Fibroblast of skin of scalp (primary cell): ENCODE measurements around the gene C2orf76.

Source experiments
- DNase-seq: peaks from one replicate; pipeline ENCODE4 v3.0.0-alpha.2; 2013

C2orf76 gene

DNA sequence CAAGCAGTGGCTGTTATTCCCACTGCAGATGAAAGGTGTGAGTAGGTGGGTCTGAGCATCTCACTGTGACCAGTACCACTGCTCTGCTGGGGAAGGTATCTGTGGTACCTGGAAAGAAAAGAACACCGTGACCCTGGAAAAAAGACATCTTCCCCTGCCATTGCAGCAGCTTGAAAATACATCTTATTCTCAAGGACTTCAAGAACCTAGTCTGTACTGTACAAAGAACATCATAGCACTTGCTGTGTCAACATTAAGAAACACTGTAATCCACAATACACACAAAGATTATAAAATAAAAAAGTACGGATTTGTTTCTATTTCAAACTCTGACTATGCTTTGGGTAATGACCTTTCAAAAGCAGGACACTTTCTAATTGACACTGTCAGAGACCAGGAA is 28.9 kb downstream of the C2orf76 start:
- no peak for DNase-seq

DNA sequence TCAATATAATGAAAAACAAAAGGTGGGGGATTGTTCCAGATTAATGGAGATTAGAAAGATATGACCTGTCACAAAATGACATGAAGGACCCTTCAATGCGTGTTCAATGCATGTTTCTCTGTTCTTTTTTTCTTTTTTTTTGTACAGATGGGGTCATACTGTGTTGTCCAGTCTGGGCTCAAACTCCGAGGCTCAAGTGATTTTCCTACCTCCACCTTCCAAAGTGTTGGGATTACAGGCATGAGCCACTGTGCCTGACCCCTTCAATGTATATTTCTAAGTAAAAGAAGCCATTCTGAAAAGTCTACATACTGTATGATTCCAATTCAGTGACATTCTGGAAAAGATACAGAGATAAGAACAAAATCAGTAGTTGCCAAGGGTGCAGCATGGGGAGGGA is 32.8 kb downstream of the C2orf76 start:
- DNase-seq, result no peak

DNA sequence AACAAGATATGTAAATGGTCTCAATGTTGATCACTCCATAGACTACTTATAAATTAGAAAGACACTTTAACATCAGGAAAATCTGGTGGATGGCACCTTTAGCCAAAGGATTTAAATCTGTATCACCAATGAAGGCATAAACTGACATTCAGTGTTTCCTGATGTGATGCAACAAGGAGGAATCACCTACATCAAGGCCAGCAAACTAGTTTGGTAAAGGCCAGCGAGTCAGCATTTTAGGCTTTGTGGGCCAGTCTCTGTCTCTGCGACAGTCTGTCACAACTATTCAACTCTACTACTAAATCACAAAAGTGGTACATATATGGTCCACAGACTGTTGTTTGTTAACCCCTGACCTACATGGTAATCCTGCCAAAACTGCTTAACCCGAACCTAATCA is 33.3 kb downstream of the C2orf76 start:
- DNase-seq, result no peak

DNA sequence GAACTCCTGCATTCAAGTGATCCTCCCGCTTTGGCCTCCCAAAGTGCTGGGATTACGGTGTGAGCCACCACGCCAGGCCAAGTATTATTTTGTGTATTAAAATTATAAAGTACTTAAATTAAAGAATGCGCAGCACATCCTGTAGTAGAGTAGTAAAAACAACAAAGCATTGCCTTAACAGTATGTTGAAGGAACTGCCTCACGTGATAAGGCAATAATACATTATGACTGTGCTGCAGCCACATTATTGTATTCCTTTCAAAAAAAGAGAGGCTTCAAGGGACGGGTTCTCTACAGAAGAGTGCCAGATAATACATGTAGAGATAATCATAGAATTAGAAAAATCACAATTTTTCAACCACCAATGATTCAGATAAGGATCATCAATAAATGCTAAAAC is 33.7 kb downstream of the C2orf76 start:
- no peak for DNase-seq

DNA sequence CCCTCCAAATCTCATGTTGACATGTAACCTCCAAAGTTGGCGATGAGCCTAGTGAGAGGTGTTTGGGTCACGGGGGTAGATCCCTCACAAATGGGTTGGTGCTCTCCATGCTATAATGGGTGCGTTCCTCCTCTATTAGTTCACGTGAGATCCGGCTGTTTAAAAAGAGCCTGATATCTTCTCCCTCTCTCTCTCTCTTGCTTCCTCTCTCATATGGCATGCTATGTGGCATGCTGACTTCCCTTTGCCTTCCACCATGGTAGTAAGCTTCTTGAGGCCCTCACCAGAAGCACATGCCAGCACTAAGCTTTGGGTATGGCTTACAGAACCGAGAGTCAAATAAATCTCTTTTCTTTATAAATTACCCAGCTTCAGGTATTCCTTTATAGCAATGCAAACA is 39.2 kb downstream of the C2orf76 start:
- no peak for DNase-seq

DNA sequence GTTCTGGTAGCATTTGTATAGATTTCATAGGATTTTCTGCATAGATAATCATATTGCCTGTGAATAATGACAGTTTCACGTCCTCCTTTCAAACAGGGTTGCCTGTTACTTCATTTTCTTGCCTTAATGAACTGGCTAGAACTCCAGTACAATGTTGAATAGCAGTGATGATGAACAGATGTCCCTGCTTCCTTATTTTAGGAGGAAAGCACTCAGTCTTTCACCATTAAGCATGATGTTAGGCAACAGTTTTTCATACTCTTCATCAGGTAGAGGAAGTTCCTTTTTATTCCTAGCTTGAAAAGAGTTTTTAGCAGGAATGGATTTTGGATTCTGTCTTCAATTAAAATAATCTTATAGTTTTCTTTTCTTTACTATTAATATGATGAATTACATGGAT is 39.7 kb downstream of the C2orf76 start:
- no peak for DNase-seq

DNA sequence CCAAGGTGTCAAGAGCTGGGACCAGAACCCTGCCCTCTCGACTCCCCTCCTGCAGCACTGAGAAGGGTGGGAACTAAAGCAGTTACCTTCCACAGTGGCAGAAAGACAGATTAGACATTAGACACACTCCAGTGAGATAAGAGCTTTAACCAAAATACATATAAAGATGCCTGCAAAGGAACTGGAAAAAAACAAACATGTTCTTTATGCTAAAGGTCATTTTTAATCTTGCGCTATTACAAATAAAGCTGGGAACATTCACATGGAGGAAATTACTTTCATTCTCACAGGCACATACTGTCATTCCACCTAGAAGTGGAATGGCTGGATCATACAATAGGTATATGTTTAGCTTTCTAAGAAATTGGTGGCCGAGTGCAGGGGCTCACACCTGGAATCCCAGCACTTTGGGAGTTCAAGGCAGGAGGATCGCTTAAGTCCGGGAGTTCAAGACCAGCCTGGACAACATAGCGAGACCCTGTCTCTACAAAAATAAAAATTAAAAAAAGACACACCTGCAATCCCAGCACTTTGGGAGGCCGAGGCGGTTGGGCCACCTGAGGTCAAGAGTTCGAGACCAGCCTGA is 41.9 kb downstream of the C2orf76 start:
- DNase-seq, result no peak

DNA sequence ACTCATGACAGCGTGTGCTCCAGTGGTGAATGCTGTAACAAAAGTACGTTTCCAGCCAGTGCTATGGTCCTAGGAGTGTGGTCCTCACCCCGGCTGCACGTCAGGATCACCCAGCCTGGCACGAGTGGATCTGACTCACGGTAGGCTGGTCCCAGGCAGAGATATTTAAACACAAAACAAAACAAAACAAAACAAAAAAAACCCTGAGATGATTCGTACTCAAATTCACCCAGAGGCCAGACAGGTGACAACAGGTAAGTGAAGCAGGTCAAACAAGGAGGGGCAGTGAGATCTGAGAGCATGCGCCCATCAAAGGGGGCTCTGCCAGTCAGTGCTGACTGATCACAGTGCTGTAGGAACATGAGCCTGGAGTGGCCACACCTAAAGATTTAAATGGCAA is 43.2 kb downstream of the C2orf76 start:
- no peak for DNase-seq

DNA sequence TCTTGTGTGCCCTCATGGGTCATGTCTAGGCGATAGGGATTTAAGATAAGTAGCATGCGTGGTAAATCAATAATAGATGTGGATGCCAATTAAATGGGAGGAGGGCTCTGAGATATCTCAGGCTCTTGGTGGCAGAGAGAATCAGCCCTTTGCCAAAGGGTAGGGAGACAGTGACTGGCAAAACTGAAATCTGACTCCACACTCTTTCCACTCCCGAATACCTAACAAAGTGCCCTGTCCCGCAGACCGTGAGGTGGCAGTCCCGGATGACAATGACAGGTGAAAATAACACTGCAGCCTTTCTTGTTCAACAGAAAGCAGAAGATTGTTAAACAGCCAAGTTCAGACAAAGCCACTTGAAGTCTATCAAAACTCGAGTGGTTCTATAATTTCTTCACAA is 47.0 kb downstream of the C2orf76 start:
- DNase-seq, result no peak

DNA sequence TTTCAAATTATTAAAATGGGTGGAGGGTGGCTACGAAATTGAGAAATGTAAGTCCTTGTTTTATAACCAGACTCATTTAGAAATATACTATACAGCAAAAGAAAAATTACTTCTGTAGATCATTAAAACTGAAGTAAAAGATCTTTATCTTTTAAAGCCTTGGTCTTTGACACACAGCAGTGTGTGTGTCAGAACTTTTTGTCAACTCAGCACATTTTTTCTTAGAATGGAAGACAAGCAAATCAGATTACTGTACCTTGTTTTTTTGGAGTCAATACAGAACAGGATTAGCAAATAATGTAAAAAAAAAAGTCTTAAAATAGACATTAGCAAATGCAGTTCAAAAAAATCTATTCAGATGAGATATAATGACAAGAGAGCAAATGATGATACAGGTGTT is 49.1 kb downstream of the C2orf76 start:
- DNase-seq, result no peak

DNA sequence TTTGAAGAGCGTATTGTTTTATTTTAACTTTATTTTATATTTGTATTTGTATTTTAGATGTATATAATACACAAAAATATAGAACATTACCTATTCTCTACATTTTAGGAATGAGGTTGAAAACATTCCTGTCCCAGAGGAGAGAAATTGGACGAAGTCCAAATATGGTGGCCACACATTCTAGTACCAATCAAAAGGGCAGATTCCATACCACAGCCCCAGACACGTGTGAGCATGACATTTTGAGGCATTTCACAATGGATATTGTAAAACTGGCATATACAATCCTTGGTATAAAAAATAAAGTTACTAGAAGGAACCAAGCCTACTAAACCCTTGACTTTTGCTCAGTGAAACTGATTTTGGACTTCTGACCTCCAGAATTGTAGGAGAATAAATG is 50.6 kb downstream of the C2orf76 start:
- peak; percentile 29 for DNase-seq

DNA sequence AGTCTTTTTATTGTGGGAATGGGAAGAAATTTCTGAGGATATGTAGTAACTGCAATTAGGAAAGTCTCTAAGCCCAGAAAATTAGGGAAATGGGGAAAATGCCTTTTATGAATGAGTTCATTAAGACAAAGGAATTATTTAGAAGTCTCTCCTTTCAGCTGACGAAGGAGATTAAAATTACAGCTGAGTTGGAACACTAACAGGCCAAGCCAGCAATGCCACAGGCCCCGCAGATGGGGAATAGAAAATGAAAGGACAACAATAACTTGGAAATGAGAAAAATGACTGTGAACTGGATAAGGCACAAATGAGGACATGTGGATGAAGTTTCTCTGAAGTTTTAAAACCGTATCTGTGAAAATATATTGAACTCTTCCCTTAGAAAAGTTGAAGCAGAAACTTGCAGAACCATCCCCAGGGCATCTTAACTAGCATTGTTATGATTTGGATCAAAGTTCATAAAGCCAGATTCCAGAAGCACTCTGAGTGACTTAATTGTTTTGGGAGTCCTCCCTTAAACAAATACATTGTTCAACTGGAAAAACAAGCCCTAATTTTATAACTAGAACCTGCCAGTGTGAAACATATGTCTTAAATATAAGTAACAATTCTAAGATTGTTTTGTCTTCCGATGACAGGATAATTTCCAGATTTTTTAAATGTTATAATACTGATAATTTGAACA is 51.3 kb downstream of the C2orf76 start:
- peak; percentile 13 for DNase-seq

DNA sequence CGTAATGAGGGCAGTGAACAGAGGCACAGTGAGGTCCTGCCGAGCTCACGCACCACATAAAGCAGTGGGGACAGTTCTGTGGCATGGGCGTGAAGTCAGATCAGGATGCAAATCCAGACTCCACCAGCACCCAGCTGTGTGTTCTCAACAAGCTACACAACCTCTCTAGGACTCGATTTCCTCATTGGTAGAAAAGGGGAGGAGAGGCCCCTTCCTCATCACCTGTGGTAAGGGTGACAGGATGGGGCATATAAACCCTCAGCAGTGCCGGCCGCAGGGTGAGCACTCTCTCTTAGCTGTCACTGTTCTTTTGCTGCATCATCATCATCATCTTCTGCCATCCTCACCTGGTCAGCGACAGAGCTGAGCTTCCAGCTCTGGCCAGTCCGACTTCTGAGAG is 54.8 kb downstream of the C2orf76 start:
- no peak for DNase-seq

DNA sequence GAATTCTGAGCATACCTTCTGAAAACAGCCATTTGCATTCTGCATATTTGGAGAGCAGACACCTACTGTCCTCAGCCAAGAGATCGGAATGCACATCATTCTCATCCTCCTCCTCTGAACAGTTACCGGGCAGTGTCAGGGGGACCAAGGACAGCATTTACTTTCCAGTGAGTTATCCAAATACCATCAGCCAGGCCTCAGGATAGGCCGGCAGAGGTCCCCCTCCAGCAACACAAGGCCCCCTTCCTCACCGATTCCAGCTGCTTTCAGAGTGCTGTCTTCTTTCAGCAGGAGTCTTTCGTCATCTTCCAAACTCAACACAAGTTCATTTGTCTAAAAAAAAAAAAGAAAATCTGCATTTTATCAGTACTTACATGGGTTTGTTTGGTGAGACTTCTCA is 55.3 kb downstream of the C2orf76 start:
- no peak for DNase-seq

DNA sequence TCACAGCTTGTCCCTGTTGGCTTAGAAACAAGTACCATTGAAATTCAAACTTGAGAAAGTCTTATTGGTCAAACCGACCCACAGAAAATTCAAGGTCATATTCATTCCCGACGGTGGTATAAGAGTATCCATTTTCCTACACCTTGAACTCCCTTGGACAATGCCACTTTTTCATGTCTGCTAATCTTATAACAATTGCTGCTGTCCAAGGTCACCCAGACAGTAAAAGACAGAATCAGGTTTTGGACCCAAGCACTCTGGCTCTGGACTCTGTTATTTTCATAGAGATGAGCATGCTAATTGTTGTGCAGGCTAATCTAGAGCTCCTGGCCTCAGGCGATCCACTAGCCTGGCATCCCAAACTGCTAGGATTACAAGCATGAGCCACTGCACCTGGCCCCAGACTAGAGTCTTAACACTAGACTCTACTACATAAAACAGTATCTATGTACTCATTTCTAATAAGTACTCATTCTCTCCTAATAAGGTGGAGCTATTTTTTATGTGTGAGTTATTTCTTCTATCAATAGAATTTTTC is 57.8 kb downstream of the C2orf76 start:
- no peak for DNase-seq

DNA sequence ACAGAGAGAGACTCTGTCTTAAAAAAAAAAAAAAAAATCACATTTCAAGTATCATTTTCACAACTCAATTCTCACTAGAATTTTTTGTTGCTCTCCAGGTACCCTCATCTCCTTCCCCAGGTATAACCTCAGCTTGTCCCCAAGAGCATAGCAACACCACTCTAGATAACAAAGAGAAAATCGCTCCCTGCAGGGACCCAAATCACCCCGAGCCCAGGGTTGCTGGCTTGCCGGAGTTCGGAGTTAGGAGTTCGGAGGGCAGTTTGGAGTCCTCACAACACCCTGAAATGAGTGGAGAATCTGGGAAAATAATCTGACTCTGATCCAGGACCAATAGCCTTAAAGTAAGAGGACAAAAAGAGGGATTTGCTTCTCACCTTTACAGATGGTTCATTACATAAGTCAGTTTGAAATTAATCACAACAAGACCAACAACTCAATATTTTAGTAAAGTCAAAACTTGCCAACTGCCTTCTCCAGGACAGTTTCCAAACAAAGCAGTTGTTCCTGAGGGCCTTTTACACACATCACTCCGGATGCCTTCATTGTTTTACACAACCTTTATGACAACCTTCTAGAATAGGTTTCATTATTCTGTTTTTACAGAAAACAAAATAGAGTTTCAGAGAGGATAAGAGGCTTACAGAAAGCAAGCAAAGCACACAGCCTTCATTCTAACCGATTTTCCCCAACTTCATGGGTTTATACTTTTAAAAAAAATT is 59.1 kb downstream of the C2orf76 start:
- DNase-seq, result no peak

DNA sequence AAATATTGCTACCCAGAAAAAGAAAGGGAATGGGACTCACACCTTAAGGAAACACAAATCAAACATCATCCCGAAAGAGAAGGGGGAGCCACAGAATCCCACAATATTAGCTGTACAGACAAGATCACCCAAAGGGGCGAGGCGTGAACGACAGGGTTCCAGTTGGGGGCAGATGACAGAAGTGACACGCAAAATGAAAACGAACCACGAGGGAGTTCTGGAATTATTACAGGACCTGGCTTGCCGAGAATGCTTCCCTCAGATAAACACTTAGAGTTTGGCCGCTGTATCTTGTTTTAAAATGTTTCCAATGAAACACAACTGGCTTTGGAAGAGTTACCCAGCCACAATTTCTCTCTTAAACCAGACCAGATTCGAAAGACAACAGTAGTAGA is 60.4 kb downstream of the C2orf76 start:
- DNase-seq, result no peak

DNA sequence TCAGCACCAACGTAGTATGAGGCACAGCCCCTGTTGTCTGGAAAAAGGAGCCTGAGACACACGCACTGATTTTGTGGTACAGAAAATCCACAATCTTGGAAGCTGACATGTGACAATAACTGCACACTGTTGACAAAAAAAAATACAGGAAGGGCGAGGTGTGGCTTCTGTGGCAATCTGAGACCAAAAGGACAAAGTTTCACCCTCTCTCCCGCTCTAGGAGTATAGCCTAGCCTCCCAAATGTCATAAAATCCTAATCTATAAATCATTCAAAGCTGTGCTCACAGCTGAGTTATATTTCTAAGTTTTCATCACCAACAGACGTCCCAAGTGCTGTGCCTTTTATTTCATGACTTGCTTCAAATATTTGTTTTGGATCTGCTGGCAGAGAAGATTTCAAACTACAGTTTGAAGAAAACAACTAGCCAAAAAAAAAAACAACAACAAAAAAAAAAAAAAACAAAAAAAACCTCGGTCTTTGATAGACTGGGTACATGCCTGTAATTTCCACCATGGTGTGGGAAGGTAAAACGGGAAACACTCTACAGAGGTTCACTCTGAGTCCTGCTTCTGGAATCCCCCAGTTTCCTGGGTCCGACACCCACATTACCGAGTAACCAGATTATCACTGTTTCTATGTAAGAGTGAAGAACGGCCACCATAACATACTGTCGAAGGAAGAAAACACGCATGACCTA is 61.0 kb downstream of the C2orf76 start:
- no peak for DNase-seq

DNA sequence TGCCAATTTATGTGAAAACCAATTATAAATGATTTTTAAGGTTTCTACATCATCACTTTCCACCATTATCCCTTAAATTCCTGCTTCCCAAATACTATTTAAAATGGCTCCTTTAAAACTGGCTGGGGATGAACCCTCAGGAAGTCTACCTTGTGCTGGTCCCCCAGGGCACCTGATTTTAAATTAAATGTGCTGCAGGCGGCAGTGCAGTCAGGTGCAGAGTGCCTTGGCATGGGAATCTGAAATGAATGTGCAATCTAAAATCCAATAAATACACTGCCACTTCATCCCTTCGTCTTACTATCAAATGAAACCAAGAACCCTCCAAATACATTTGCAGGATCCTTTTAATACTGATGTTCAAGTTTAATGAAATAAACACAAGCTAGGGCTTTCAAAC is 61.8 kb downstream of the C2orf76 start:
- no peak for DNase-seq

DNA sequence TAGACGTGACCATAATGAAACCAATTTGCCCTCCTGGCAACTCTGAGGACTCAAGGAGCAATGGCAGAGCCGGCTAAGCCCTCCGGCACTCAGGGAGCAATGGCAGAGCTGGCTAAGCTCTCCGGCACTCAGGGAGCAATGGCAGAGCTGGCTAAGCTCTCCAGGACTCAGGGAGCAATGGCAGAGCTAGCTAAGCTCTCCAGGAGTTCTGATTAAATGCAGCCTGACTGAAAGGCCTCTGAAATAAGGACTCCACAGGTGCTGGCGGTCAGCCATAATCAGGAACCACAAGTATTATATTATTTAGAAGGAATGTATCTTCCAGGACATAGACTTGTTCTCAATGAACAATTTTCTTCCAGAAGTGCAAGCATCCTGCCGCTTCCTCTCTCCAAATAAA is 65.2 kb downstream of the C2orf76 start:
- peak; percentile 64 for DNase-seq

DNA sequence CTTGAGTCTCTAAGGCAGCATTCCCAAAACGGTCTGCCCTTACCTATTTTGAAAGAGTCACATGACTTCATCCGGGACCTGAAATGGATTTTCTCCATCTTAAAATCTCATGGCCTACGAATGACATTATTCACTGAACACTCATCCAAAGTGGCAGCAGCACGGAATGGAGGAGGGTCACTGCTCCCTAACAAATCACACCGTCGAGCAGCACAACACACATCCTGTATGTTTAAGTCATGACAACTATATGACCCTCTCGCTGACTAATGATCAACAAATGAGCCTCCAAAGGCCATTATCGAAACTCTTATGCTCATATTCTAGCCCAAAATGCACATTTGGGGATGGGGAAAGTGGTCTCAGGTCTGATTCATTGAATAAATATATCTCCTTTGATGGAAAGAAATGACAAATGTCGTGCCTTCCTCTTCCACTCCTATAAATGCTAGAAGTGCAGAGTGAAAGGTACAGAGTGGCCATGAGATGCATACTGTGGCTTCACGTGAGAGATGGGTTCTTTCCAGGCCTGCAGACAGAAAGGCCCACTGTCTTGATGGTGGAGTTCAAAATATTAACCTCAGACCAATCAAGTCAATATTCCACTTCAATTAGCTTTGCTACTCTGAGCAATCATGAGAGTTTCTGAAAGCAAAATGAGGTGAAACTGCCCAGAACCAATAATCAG is 70.8 kb downstream of the C2orf76 start:
- no peak for DNase-seq

DNA sequence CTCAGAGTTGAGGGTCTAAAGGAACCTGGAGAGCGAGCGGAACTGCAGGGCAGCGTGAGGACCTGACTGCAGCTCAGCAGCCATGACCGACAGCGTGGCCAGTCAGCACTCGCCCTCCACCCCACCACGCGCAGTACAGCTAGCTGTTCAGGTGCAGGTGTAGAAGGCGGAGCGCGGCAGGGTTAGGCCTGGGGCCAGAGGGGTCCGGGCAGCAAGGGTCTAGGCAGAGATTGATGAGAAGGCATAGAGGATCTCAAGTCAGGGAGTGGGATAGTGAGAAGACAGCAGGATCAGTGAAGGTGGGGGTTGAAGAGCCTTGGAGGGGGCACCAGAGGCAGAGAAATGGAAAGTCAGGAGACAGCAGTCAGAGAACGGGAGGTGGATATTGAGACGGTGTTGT is 72.0 kb downstream of the C2orf76 start:
- no peak for DNase-seq

DNA sequence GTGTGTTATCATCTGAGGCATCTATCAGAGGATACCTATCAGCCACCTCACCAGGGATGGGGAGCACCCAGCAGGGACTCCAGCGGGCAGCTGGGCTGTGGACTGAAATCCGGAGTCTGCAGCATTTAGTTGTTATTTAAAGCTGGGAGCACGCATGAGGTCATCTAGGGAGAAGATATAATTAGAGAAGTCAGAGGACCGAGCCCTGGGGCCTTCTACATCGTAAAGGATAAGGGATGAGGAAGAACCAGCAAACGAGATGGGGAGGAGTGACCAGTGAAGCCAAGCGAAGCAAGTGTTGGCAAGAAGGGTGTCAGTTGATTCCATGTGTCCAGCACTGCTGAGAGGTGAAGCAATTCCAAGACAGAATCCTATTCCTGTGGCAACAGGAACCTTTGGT is 72.7 kb downstream of the C2orf76 start:
- DNase-seq, result no peak
